ENCODE data around the gene LRRFIP1. TPM values are rescaled to one million over a fixed set of nuclear protein-coding genes. Genes with fewer than 3 reads are reported as not detected.

The LRRFIP1 gene
- total and polyA plus RNA-seq, 2 of the 13 experiments (the other 11 are each of a cell fraction or from before 2014, with no cell fraction given) = 15.9 to 40.5 TPM

DNA sequence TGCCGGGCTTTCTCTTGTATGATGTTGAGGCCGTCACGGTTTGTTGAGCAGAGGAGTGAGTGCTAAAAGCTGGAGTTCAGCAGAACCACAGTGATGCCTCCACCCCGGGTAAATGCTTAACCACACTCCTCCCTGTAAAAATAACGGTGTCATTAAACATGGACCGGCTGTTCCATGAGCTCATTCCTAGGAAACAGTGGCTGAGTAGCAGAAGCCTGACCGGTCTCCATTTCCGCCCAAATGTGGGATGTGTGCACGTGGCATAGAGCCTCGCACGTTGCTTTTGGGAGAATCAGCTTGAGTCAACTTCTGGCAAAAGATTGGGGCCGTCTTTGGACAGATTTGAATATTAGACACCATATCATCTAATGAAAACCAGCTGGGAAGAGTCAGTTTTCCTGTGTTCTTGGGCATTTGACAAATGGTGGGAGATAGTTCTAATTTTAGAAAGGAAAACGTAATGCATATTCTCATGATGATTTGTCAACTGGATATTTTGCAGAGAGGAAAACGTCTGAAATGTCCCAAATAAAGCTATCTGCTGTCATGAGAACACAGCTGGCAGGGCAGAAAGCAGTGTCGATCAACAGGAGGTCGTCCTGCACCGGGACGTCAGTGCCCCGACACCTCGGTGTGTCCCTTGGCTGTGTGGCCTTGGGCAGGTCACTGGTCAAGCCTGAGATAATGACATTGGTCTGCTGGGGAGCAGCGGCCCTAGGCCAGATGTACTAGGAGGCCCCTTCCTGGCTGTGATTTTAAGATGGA, 42.4 kb downstream of the LRRFIP1 start (continued):
- TF ChIP-seq TFAP4 (IDR thresholded peaks at IDR 0.05; ENCODE audit: borderline replicate concordance, low read depth) = peak; percentile 58; the same call in 1 of the 2 replicates
- TF ChIP-seq RNF2 (conservative IDR thresholded peaks at IDR 0.05; ENCODE audit: low read depth) = peak; percentile 69
- peak; percentile 84; the same call in 1 of the 2 replicates for TF ChIP-seq ZNF337 (CRISPR knock-in tag; IDR thresholded peaks at IDR 0.05; ENCODE audit: borderline replicate concordance, low read depth)
- peak; percentile 66 for TF ChIP-seq HDAC1 (CRISPR knock-in tag; IDR thresholded peaks at IDR 0.05)
- TF ChIP-seq RELA (CRISPR knock-in tag; IDR thresholded peaks at IDR 0.05) = no peak
- no peak for TF ChIP-seq ZKSCAN8 (CRISPR knock-in tag; IDR thresholded peaks at IDR 0.05; ENCODE audit: borderline replicate concordance)
- TF ChIP-seq ZNF556 (CRISPR knock-in tag; IDR thresholded peaks at IDR 0.05; ENCODE audit: borderline replicate concordance) = 0 out of 2 replicates have a peak, but pooled peaks have one; percentile 11
- TF ChIP-seq, protein P1, sequence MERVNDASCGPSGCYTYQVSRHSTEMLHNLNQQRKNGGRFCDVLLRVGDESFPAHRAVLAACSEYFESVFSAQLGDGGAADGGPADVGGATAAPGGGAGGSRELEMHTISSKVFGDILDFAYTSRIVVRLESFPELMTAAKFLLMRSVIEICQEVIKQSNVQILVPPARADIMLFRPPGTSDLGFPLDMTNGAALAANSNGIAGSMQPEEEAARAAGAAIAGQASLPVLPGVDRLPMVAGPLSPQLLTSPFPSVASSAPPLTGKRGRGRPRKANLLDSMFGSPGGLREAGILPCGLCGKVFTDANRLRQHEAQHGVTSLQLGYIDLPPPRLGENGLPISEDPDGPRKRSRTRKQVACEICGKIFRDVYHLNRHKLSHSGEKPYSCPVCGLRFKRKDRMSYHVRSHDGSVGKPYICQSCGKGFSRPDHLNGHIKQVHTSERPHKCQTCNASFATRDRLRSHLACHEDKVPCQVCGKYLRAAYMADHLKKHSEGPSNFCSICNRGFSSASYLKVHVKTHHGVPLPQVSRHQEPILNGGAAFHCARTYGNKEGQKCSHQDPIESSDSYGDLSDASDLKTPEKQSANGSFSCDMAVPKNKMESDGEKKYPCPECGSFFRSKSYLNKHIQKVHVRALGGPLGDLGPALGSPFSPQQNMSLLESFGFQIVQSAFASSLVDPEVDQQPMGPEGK (CRISPR knock-in tag; IDR thresholded peaks at IDR 0.05) = peak; percentile 42; the same call in 1 of the 2 replicates
- TF ChIP-seq ZNF414 (CRISPR knock-in tag; IDR thresholded peaks at IDR 0.05) = peak; percentile 44; the same call in 1 of the 2 replicates
- no peak for TF ChIP-seq SMAD9 (CRISPR knock-in tag; IDR thresholded peaks at IDR 0.05)
- TF ChIP-seq ZSCAN20 (CRISPR knock-in tag; IDR thresholded peaks at IDR 0.05; ENCODE audit: borderline replicate concordance) = no peak
- TF ChIP-seq ZMYM2 (CRISPR knock-in tag; IDR thresholded peaks at IDR 0.05) = peak; percentile 52; the same call in 1 of the 2 replicates
- TF ChIP-seq RAD21 (CRISPR knock-in tag; IDR thresholded peaks at IDR 0.05) = peak; percentile 18; the same call in 1 of the 2 replicates
- peak; percentile 60; the same call in 1 of the 2 replicates for TF ChIP-seq CSRNP1 (CRISPR knock-in tag; IDR thresholded peaks at IDR 0.05)
- peak; percentile 62 for TF ChIP-seq MXD3 (CRISPR knock-in tag; IDR thresholded peaks at IDR 0.05)
- peak; percentile 82 for TF ChIP-seq CREB1 (IDR thresholded peaks at IDR 0.05)
- peak; percentile 64 for TF ChIP-seq CREB1 (CRISPR knock-in tag; IDR thresholded peaks at IDR 0.05)
- peak; percentile 41; the same call in 1 of the 2 replicates for TF ChIP-seq MIER3 (CRISPR knock-in tag; IDR thresholded peaks at IDR 0.05; ENCODE audit: borderline replicate concordance)

Measured in HepG2 (cell line).